Gastroesophageal sphincter (tissue), 4 donors: ENCODE measurements around the gene GAL3ST1. TPM values are rescaled to one million over a fixed set of nuclear protein-coding genes. Genes with fewer than 3 reads are reported as not detected.
"Not testable (repeated sequence)": the region's sequence is repeated elsewhere in the genome, so short reads cannot be mapped to it uniquely, and the experiment has no call there.

Source experiments
- ATAC-seq: fragments of 150-250 bp; one replicate; pipeline ENCODE4 v1.9.1; 2016; ENCODE audit warnings: mild to moderate bottlenecking, moderate library complexity
- H3K27ac ChIP-seq, 4 donors: fragments of 200-600 bp; sonication (generic) in 3 of 4; 1 replicate in 3 of 4; 2 replicates in 1 of 4; pipeline ENCODE4 v1.5.1; 2016 to 2019
- H3K27me3 ChIP-seq: fragments of 200-600 bp; sonication (generic); one replicate; pipeline ENCODE4 v1.5.1; 2019
- H3K36me3 ChIP-seq, 2 donors: fragments of 200-600 bp; sonication (generic); one replicate each; pipeline ENCODE4 v1.5.1; 2019; ENCODE audit warnings: control low read depth in 1 of 2
- H3K4me1 ChIP-seq, 3 donors: fragments of 200-600 bp; sonication (generic); 1 replicate in 2 of 3; 2 replicates in 1 of 3; pipeline ENCODE4 v1.5.1; 2016 to 2019; ENCODE audit warnings: control low read depth in 2 of 3
- H3K4me3 ChIP-seq, 2 donors: fragments of 200-600 bp; sonication (generic); one replicate each; pipeline ENCODE4 v1.5.1; 2019; ENCODE audit warnings: mild to moderate bottlenecking in 1 of 2, moderate library complexity in 1 of 2
- H3K9me3 ChIP-seq, 3 donors: fragments of 200-600 bp; sonication (generic); one replicate each; pipeline ENCODE4 v1.5.1; 2017 to 2019; ENCODE audit warnings: control low read depth in 2 of 3
- CTCF ChIP-seq, 4 experiments: fragments of 200-600 bp in 2 of 4; fragments of 450-650 bp in 2 of 4; sonication (generic) in 1 of 4; IDR thresholded peaks; one replicate each; pipeline ENCODE4 v1.5.1; 2017 to 2019; ENCODE audit warnings: antibody characterized with exemption in 4 of 4, mild to moderate bottlenecking in 2 of 4, moderate library complexity in 2 of 4
- EP300 ChIP-seq: sonication (generic); formaldehyde crosslinking; IDR thresholded peaks from one replicate; pipeline ENCODE4 v1.6.1; 2017; ENCODE audit warnings: antibody characterized with exemption, mild to moderate bottlenecking
- POLR2A ChIP-seq, 2 donors: fragments of 450-650 bp; IDR thresholded peaks; one replicate each; pipeline ENCODE4 v1.6.1; 2017; ENCODE audit warnings: antibody characterized with exemption in 2 of 2, mild to moderate bottlenecking in 2 of 2, moderate library complexity in 1 of 2
- POLR2AphosphoS5 ChIP-seq: sonication (generic); formaldehyde crosslinking; IDR thresholded peaks from one replicate; pipeline ENCODE4 v1.6.1; 2017; ENCODE audit warnings: antibody characterized with exemption
- WGBS, 2 donors: methylation state at CpG; one replicate each; pipeline ENCODE4 v1.1.5; 2018; ENCODE audit warnings: low coverage in 1 of 2; 5-methylcytosine and 5-hydroxymethylcytosine counted together
- total RNA-seq, 4 donors: library from RNA; depleted of rRNA; stranded (reverse); fragments of >200 nt; gene quantifications; one replicate each; pipeline ENCODE4 v1.1.0, GENCODE V29; 2016

GAL3ST1 gene
- total RNA-seq, 4 donors from 2014 or later = 0.54 to 3.0 (median 3.0) TPM

GRCh38 chr22:30546616-30547015 lies 27.8 kb downstream of the GAL3ST1 start, which contains the start of gene SEC14L6:
SEC14L6 (minus strand) TSS chr22:30546741; CDS start chr22:30546682, 59 bp downstream.
- peaks cover 58% of the 10 kb centered on the region for H3K27me3 ChIP-seq
- ATAC-seq = no peak
- no peaks in the 10 kb centered on the region for H3K9me3 ChIP-seq
- no peak within 1 kb of the TSS for H3K27ac ChIP-seq
- H3K36me3 ChIP-seq = no peaks in the 10 kb centered on the region
- H3K4me1 ChIP-seq = peaks cover 0 to 13% (median 5%) of the 10 kb centered on the region in 3 donors
- H3K4me3 ChIP-seq = no peak within 1 kb of the TSS
- 86 to 100% methylated on average over 2 to 4 of the region's 7 CpGs for WGBS, 2 donors
- no peak for TF ChIP-seq CTCF (IDR thresholded peaks at IDR 0.05)
- no peak for TF ChIP-seq EP300
- no peak for TF ChIP-seq POLR2AphosphoS5
- TF ChIP-seq POLR2A (IDR thresholded peaks at IDR 0.05) = no peak

- Histone ChIP-seq H3K27ac (no peak overlapping the region), H3K27me3 (peaks cover 67% of the 10 kb centered on the region), H3K9me3 (no peaks in the 10 kb centered on the region), H3K4me3 (peak overlapping the region in 1 of 2 donors; percentile 51), H3K4me1 (peaks cover 0 to 13% (median 5%) of the 10 kb centered on the region in 3 donors), H3K36me3 (no peaks in the 10 kb centered on the region)
- TF ChIP-seq POLR2AphosphoS5 = no peak
- WGBS, 2 donors = 80% methylated on average over 1 of the region's 12 CpGs; no CpG with 5 or more reads in 1 of the 2 donors
- no peak for ATAC-seq
Measured at GRCh38 chr22:30542811-30543188, 31.7 kb downstream of the GAL3ST1 start.

- H3K27me3 ChIP-seq = peaks cover 62% of the 10 kb centered on the region
- H3K36me3 ChIP-seq = no peaks in the 10 kb centered on the region
- peak overlapping the region; percentile 22 to 51 for H3K4me3 ChIP-seq
- WGBS, 2 donors = 5 to 8% methylated on average over 4 to 5 of the region's 64 CpGs
- no peak for TF ChIP-seq CTCF (IDR thresholded peaks at IDR 0.05)
- TF ChIP-seq POLR2A (IDR thresholded peaks at IDR 0.05) = no peak
- no peak for TF ChIP-seq EP300
- no peak for TF ChIP-seq POLR2AphosphoS5
- no peaks in the 10 kb centered on the region for H3K9me3 ChIP-seq
- H3K27ac ChIP-seq = peak overlapping the region in 1 of 4 donors; percentile 31
- H3K4me1 ChIP-seq = peaks cover 0 to 13% (median 5%) of the 10 kb centered on the region in 3 donors
- peak; percentile 34 for ATAC-seq
Measured at GRCh38 chr22:30541961-30542810, 32.3 kb downstream of the GAL3ST1 start.

GRCh38 chr22:30541511-30541910 lies 33.0 kb downstream of the GAL3ST1 start:
- not testable (repeated sequence) for H3K9me3 ChIP-seq, H3K36me3 ChIP-seq, ATAC-seq
- H3K27me3 ChIP-seq = peaks cover 55% of the 10 kb centered on the region
- WGBS, 2 donors = 79 to 100% methylated on average over 3 of the region's 3 CpGs
- H3K27ac ChIP-seq = peak overlapping the region in 1 of 4 donors; percentile 31
- peak overlapping the region in 1 of 2 donors; percentile 51 for H3K4me3 ChIP-seq
- H3K4me1 ChIP-seq = peaks cover 0 to 13% (median 5%) of the 10 kb centered on the region in 3 donors

- Histone ChIP-seq H3K4me3 (no peak overlapping the region), H3K27ac (no peak overlapping the region), H3K9me3 (no peaks in the 10 kb centered on the region), H3K36me3 (no peaks in the 10 kb centered on the region), H3K27me3 (peaks cover 37% of the 10 kb centered on the region), H3K4me1 (peaks cover 0 to 13% (median 5%) of the 10 kb centered on the region in 3 donors)
- TF ChIP-seq POLR2A (IDR thresholded peaks at IDR 0.05) (no peak), POLR2AphosphoS5 (no peak), CTCF (IDR thresholded peaks at IDR 0.05) (no peak), EP300 (no peak)
- WGBS, 2 donors = 80 to 100% methylated on average over 1 of the region's 1 CpG
- no peak for ATAC-seq
Measured at GRCh38 chr22:30539368-30539767, 35.1 kb downstream of the GAL3ST1 start.

GRCh38 chr22:30538280-30538679 lies 36.2 kb downstream of the GAL3ST1 start:
- no peaks in the 10 kb centered on the region for H3K9me3 ChIP-seq
- peaks cover 26% of the 10 kb centered on the region for H3K27me3 ChIP-seq
- WGBS, 2 donors = 80 to 83% methylated on average over 2 to 6 of the region's 6 CpGs
- no peak overlapping the region for H3K4me3 ChIP-seq
- peaks cover 0 to 13% (median 5%) of the 10 kb centered on the region in 3 donors for H3K4me1 ChIP-seq
- ATAC-seq = no peak
- no peak for TF ChIP-seq POLR2A (IDR thresholded peaks at IDR 0.05)
- no peak for TF ChIP-seq POLR2AphosphoS5
- no peak for TF ChIP-seq EP300
- no peak for TF ChIP-seq CTCF (IDR thresholded peaks at IDR 0.05)
- no peaks in the 10 kb centered on the region for H3K36me3 ChIP-seq
- no peak overlapping the region for H3K27ac ChIP-seq
